ENCODE measurements around the gene SPTB. TPM values are rescaled to one million over a fixed set of nuclear protein-coding genes. Genes with fewer than 3 reads are reported as not detected.

The SPTB gene
- polyA plus RNA-seq, 1 donor (not counting 4 experiments of a cell fraction or from before 2014, with no cell fraction given), result not detected

DNA sequence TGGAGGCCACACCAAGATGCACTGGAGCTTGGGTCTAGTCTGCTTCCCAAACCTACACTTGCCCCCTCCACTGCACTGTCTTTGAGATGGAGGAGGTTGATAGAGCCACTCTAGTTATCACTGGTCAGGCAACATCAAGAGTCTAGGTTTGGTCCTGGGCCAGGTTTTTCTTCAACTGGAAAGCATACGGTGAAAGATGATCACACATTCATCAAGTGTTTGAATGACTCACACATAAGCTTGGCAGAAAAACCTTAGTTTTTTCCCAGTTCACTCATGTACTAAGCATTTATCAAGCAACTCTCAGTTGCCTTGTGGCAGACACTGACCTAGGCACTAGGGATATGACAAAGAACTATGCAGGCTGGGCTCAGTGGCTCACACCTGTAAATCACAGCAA is 91.0 kb downstream of the SPTB start:
- DNase-seq (ENCODE audit: low read depth, low spot score), result peak; percentile 73

DNA sequence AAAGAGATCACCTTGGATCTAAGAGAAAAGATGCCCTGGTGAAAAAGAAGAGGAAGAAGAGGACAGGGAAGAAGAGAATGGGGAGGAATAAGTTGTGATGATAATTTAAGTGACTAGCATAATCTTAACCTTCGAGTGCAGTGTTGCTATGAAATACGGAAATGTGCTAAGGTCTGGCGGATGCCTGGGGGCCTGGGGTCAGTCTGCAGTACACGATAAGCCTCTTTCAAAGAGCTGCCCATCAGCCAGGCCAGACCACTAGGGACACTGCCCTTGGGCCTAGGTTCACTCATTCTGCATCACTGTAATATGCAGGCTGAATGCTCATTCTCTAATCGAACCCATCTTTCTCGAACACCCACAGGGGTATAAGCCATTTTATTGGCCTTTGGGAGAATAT is 92.1 kb downstream of the SPTB start:
- Histone ChIP-seq H2AFZ (ENCODE audit: control insufficient read depth, low read length) (no peak overlapping the region), H3K9ac (ENCODE audit: control insufficient read depth, extremely low read depth, insufficient read depth, low read length) (no peak overlapping the region), H3K27me3 (ENCODE audit: control insufficient read depth, extremely low read depth, insufficient read depth, low read length) (no peaks in the 10 kb centered on the region), H3K4me1 (ENCODE audit: control insufficient read depth, extremely low read depth, insufficient read depth, low read length) (peaks cover 16% of the 10 kb centered on the region), H3K36me3 (ENCODE audit: control insufficient read depth in 2 of 2, extremely low read depth in 1 of 2, insufficient read depth in 2 of 2, low read length in 2 of 2) (no peaks in the 10 kb centered on the region), H4K20me1 (ENCODE audit: control insufficient read depth, extremely low read depth, insufficient read depth, low read length) (peaks cover 3% of the 10 kb centered on the region), H3K9me3 (ENCODE audit: control insufficient read depth, low read depth, low read length) (no peaks in the 10 kb centered on the region), H3K4me3 (ENCODE audit: control insufficient read depth in 2 of 3, extremely low read depth in 1 of 3, insufficient read depth in 2 of 3, low read depth in 1 of 3, low read length in 3 of 3) (no peak overlapping the region), H3K79me2 (ENCODE audit: control insufficient read depth, insufficient read depth, low read length) (no peaks in the 10 kb centered on the region), H3K4me2 (ENCODE audit: control insufficient read depth, extremely low read depth, insufficient read depth, low read depth, low read length) (no peak overlapping the region), H3K9me1 (ENCODE audit: control insufficient read depth, extremely low read depth, insufficient read depth, low read length) (no peaks in the 10 kb centered on the region), H3K27ac (ENCODE audit: control insufficient read depth, insufficient read depth, low read length) (no peak overlapping the region)
- FAIRE-seq (no peak), DNase-seq (ENCODE audit: low read depth, low spot score) (no peak)
- dilution Hi-C loops (cut with MboI; ENCODE audit: extremely low pct_ligation_motif_present, low sequenced_read_pairs), result no loop called here
- TF ChIP-seq EZH2 (IDR thresholded peaks at IDR 0.05; ENCODE audit: low read length), result no peak
- TF ChIP-seq, protein P1, sequence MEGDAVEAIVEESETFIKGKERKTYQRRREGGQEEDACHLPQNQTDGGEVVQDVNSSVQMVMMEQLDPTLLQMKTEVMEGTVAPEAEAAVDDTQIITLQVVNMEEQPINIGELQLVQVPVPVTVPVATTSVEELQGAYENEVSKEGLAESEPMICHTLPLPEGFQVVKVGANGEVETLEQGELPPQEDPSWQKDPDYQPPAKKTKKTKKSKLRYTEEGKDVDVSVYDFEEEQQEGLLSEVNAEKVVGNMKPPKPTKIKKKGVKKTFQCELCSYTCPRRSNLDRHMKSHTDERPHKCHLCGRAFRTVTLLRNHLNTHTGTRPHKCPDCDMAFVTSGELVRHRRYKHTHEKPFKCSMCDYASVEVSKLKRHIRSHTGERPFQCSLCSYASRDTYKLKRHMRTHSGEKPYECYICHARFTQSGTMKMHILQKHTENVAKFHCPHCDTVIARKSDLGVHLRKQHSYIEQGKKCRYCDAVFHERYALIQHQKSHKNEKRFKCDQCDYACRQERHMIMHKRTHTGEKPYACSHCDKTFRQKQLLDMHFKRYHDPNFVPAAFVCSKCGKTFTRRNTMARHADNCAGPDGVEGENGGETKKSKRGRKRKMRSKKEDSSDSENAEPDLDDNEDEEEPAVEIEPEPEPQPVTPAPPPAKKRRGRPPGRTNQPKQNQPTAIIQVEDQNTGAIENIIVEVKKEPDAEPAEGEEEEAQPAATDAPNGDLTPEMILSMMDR (optimal IDR thresholded peaks at IDR 0.05 in 1 of 3, IDR thresholded peaks at IDR 0.05 in 1 of 3, conservative IDR thresholded peaks at IDR 0.05 in 1 of 3; ENCODE audit: extremely low read depth in 1 of 3, insufficient read depth in 2 of 3, low read length in 3 of 3), result no peak

More for the DNA sequence above, 91.0 kb downstream of the SPTB start:
- H3K4me1 ChIP-seq (ENCODE audit: control insufficient read depth, extremely low read depth, insufficient read depth, low read length), result peaks cover 16% of the 10 kb centered on the region
- dilution Hi-C loops (cut with MboI; ENCODE audit: extremely low pct_ligation_motif_present, low sequenced_read_pairs), result no loop called here
- peak; percentile 98 for FAIRE-seq
- no peak overlapping the region for H3K4me3 ChIP-seq (ENCODE audit: control insufficient read depth in 2 of 3, extremely low read depth in 1 of 3, insufficient read depth in 2 of 3, low read depth in 1 of 3, low read length in 3 of 3)
- no peaks in the 10 kb centered on the region for H3K36me3 ChIP-seq (ENCODE audit: control insufficient read depth in 2 of 2, extremely low read depth in 1 of 2, insufficient read depth in 2 of 2, low read length in 2 of 2)
- no peak overlapping the region for H3K4me2 ChIP-seq (ENCODE audit: control insufficient read depth, extremely low read depth, insufficient read depth, low read depth, low read length)
- H2AFZ ChIP-seq (ENCODE audit: control insufficient read depth, low read length), result no peak overlapping the region
- H3K27me3 ChIP-seq (ENCODE audit: control insufficient read depth, extremely low read depth, insufficient read depth, low read length), result no peaks in the 10 kb centered on the region
- H3K9me3 ChIP-seq (ENCODE audit: control insufficient read depth, low read depth, low read length), result no peaks in the 10 kb centered on the region
- no peak for TF ChIP-seq EZH2 (IDR thresholded peaks at IDR 0.05; ENCODE audit: low read length)
- TF ChIP-seq, protein P1 (optimal IDR thresholded peaks at IDR 0.05 in 1 of 3, IDR thresholded peaks at IDR 0.05 in 1 of 3, conservative IDR thresholded peaks at IDR 0.05 in 1 of 3; ENCODE audit: extremely low read depth in 1 of 3, insufficient read depth in 2 of 3, low read length in 3 of 3), result no peak
- H3K9ac ChIP-seq (ENCODE audit: control insufficient read depth, extremely low read depth, insufficient read depth, low read length), result no peak overlapping the region
- H3K9me1 ChIP-seq (ENCODE audit: control insufficient read depth, extremely low read depth, insufficient read depth, low read length), result no peaks in the 10 kb centered on the region
- H3K27ac ChIP-seq (ENCODE audit: control insufficient read depth, insufficient read depth, low read length), result no peak overlapping the region
- no peaks in the 10 kb centered on the region for H3K79me2 ChIP-seq (ENCODE audit: control insufficient read depth, insufficient read depth, low read length)
- H4K20me1 ChIP-seq (ENCODE audit: control insufficient read depth, extremely low read depth, insufficient read depth, low read length), result peaks cover 3% of the 10 kb centered on the region

Data from keratinocyte (primary cell).